Adipocyte (in vitro differentiated cells): ENCODE measurements around the gene UGT1A10.

Experiments
- DNase-seq: peaks from one replicate; pipeline ENCODE4 v3.0.0-alpha.2; 2015; ENCODE audit warnings: low read depth
- H3K27me3 ChIP-seq: replicated peaks from 2 replicates; pipeline ENCODE4 v1.7.0; 2013; ENCODE audit warnings: mild to moderate bottlenecking, low read length, moderate library complexity; ENCODE audit not compliant: control insufficient read depth, insufficient read depth
- H3K36me3 ChIP-seq: 2 replicates; pipeline ENCODE4 v1.7.0; 2013; ENCODE audit warnings: low read length, mild to moderate bottlenecking, moderate library complexity; ENCODE audit not compliant: control insufficient read depth, insufficient read depth, severe bottlenecking
- H3K4me1 ChIP-seq: 2 replicates; pipeline ENCODE4 v1.7.0; 2013; ENCODE audit warnings: mild to moderate bottlenecking, low read length, moderate library complexity; ENCODE audit not compliant: control insufficient read depth, insufficient read depth
- H3K4me3 ChIP-seq: 2 replicates; pipeline ENCODE4 v1.7.0; 2013; ENCODE audit warnings: mild to moderate bottlenecking, low read length, moderate library complexity
- H3K9ac ChIP-seq: 2 replicates; pipeline ENCODE4 v1.7.0; 2013; ENCODE audit warnings: mild to moderate bottlenecking, low read length, moderate library complexity
- H3K9me3 ChIP-seq: 2 replicates; pipeline ENCODE4 v1.7.0; 2013; ENCODE audit warnings: mild to moderate bottlenecking, low read length, moderate library complexity; ENCODE audit not compliant: control insufficient read depth

UGT1A10 gene

GRCh38 chr2:233761040-233761769, 125.0 kb downstream of the UGT1A10 start:
- no peaks in the 10 kb centered on the region for H3K27me3 ChIP-seq
- H3K4me1 ChIP-seq, result peaks cover 19% of the 10 kb centered on the region
- H3K36me3 ChIP-seq, result no peaks in the 10 kb centered on the region
- H3K9me3 ChIP-seq, result no peaks in the 10 kb centered on the region
- no peak overlapping the region for H3K9ac ChIP-seq
- peak; percentile 33 for DNase-seq
- H3K4me3 ChIP-seq, result no peak overlapping the region

GRCh38 chr2:233764264-233764663, 128.0 kb downstream of the UGT1A10 start:
- peak; percentile 52 for DNase-seq
- no peak overlapping the region for H3K4me3 ChIP-seq
- H3K9me3 ChIP-seq, result no peaks in the 10 kb centered on the region
- H3K9ac ChIP-seq, result no peak overlapping the region
- no peaks in the 10 kb centered on the region for H3K27me3 ChIP-seq
- peaks cover 19% of the 10 kb centered on the region for H3K4me1 ChIP-seq
- no peaks in the 10 kb centered on the region for H3K36me3 ChIP-seq

GRCh38 chr2:233764761-233765160, 128.5 kb downstream of the UGT1A10 start:
- Histone ChIP-seq H3K4me3 (no peak overlapping the region), H3K27me3 (no peaks in the 10 kb centered on the region), H3K9me3 (no peaks in the 10 kb centered on the region), H3K4me1 (peaks cover 19% of the 10 kb centered on the region), H3K9ac (no peak overlapping the region), H3K36me3 (no peaks in the 10 kb centered on the region)
- no peak for DNase-seq

GRCh38 chr2:233766416-233766815, 130.2 kb downstream of the UGT1A10 start:
- Histone ChIP-seq H3K9ac (no peak overlapping the region), H3K9me3 (no peaks in the 10 kb centered on the region), H3K36me3 (no peaks in the 10 kb centered on the region), H3K27me3 (no peaks in the 10 kb centered on the region), H3K4me1 (peaks cover 14% of the 10 kb centered on the region), H3K4me3 (no peak overlapping the region)
- DNase-seq, result no peak

GRCh38 chr2:233768076-233768475, 131.8 kb downstream of the UGT1A10 start:
- Histone ChIP-seq H3K27me3 (no peaks in the 10 kb centered on the region), H3K36me3 (no peaks in the 10 kb centered on the region), H3K4me1 (peaks cover 9% of the 10 kb centered on the region), H3K9me3 (no peaks in the 10 kb centered on the region), H3K9ac (no peak overlapping the region), H3K4me3 (no peak overlapping the region)
- no peak for DNase-seq

- DNase-seq, result no peak
- Histone ChIP-seq H3K4me1 (peaks cover 6% of the 10 kb centered on the region), H3K4me3 (no peak overlapping the region), H3K9ac (no peak overlapping the region), H3K36me3 (no peaks in the 10 kb centered on the region), H3K9me3 (no peaks in the 10 kb centered on the region), H3K27me3 (no peaks in the 10 kb centered on the region)
Measured at GRCh38 chr2:233769260-233769659, 133.0 kb downstream of the UGT1A10 start.

- no peak for DNase-seq
- no peaks in the 10 kb centered on the region for H3K36me3 ChIP-seq
- peaks cover 3% of the 10 kb centered on the region for H3K4me1 ChIP-seq
- H3K27me3 ChIP-seq, result no peaks in the 10 kb centered on the region
- no peak overlapping the region for H3K4me3 ChIP-seq
- peaks cover 12% of the 10 kb centered on the region for H3K9me3 ChIP-seq
- H3K9ac ChIP-seq, result no peak overlapping the region
Measured at GRCh38 chr2:233772153-233772552, 135.9 kb downstream of the UGT1A10 start.

GRCh38 chr2:233772583-233772982, 136.3 kb downstream of the UGT1A10 start:
- DNase-seq, result no peak

GRCh38 chr2:233773854-233774253, 137.6 kb downstream of the UGT1A10 start:
- H3K4me3 ChIP-seq, result no peak overlapping the region
- no peak overlapping the region for H3K9ac ChIP-seq
- H3K36me3 ChIP-seq, result no peaks in the 10 kb centered on the region
- DNase-seq, result no peak
- H3K27me3 ChIP-seq, result no peaks in the 10 kb centered on the region
- H3K4me1 ChIP-seq, result peaks cover 3% of the 10 kb centered on the region
- H3K9me3 ChIP-seq, result peaks cover 24% of the 10 kb centered on the region

More at GRCh38 chr2:233772583-233772982, 136.3 kb downstream of the UGT1A10 start:
- Histone ChIP-seq H3K36me3 (no peaks in the 10 kb centered on the region), H3K27me3 (no peaks in the 10 kb centered on the region), H3K9ac (no peak overlapping the region), H3K4me3 (no peak overlapping the region), H3K9me3 (peaks cover 16% of the 10 kb centered on the region), H3K4me1 (peaks cover 3% of the 10 kb centered on the region)

GRCh38 chr2:233775414-233775813, 139.2 kb downstream of the UGT1A10 start:
- Histone ChIP-seq H3K9me3 (peaks cover 25% of the 10 kb centered on the region), H3K9ac (no peak overlapping the region), H3K27me3 (no peaks in the 10 kb centered on the region), H3K4me1 (peaks cover 3% of the 10 kb centered on the region), H3K36me3 (no peaks in the 10 kb centered on the region), H3K4me3 (no peak overlapping the region)
- no peak for DNase-seq

GRCh38 chr2:233778030-233778429, 141.8 kb downstream of the UGT1A10 start, which contains the start of gene MROH2A:
Gene MROH2A (plus strand): TSS chr2:233778330. CDS start chr2:233779359, 1,029 bp downstream.
- Histone ChIP-seq H3K9ac (no peak within 1 kb of the TSS), H3K9me3 (peaks cover 25% of the 10 kb centered on the region), H3K4me3 (no peak within 1 kb of the TSS), H3K36me3 (no peaks in the 10 kb centered on the region), H3K27me3 (no peaks in the 10 kb centered on the region), H3K4me1 (peaks cover 3% of the 10 kb centered on the region)
- no peak for DNase-seq

- no peak overlapping the region for H3K4me3 ChIP-seq
- H3K27me3 ChIP-seq, result no peaks in the 10 kb centered on the region
- peaks cover 25% of the 10 kb centered on the region for H3K9me3 ChIP-seq
- H3K4me1 ChIP-seq, result peaks cover 3% of the 10 kb centered on the region
- DNase-seq, result no peak
- H3K9ac ChIP-seq, result no peak overlapping the region
- no peaks in the 10 kb centered on the region for H3K36me3 ChIP-seq
Measured at GRCh38 chr2:233779722-233780121, 143.5 kb downstream of the UGT1A10 start.
